ENCODE data around the gene RANGAP1. TPM values are rescaled to one million over a fixed set of nuclear protein-coding genes. Genes with fewer than 3 reads are reported as not detected.
"Not testable (repeated sequence)": the region's sequence is repeated elsewhere in the genome, so short reads cannot be mapped to it uniquely, and the experiment has no call there.

RANGAP1 gene
- total and polyA plus RNA-seq, 3 experiments from 2014 or later: 26.9 to 182 (median 170) TPM

- POLR2A ChIA-PET: interaction anchor here (0.6 to 1.0 kb wide), 3 partner anchors 11 to 1147 kb away, joined by 3 to 5 read pairs (median 3); no protein-coding TSS in a partner anchor
- Mint-ChIP-seq H3K9me3 (no peaks in the 10 kb centered on the region), H3K4me3 (no peak overlapping the region), H3K36me3 (no peaks in the 10 kb centered on the region), H3K27me3 (no peaks in the 10 kb centered on the region), H3K27ac (no peak overlapping the region), H3K4me1 (peaks cover 6 to 7% (median 6%) of the 10 kb centered on the region in 3 donors)
- no peaks in the 10 kb centered on the region for H3K27me3 ChIP-seq (ENCODE audit: insufficient read depth, low read length, poor library complexity, severe bottlenecking)
- no peaks in the 10 kb centered on the region for H3K36me3 ChIP-seq (ENCODE audit: insufficient read depth, low read length)
- H3K27ac ChIP-seq (ENCODE audit: low read depth, low read length): no peak overlapping the region
- no peak overlapping the region for H3K4me3 ChIP-seq (ENCODE audit: low read length)
- DNase-seq: no peak
- CTCF ChIA-PET: no interaction called here
- H3K9me3 ChIP-seq (ENCODE audit: low read length): no peaks in the 10 kb centered on the region
- H3K4me1 ChIP-seq (ENCODE audit: insufficient read depth, low read length): peaks cover 6% of the 10 kb centered on the region
Observed at GRCh38 chr22:41296826-41297667, 11.1 kb upstream of the RANGAP1 start.

DNA sequence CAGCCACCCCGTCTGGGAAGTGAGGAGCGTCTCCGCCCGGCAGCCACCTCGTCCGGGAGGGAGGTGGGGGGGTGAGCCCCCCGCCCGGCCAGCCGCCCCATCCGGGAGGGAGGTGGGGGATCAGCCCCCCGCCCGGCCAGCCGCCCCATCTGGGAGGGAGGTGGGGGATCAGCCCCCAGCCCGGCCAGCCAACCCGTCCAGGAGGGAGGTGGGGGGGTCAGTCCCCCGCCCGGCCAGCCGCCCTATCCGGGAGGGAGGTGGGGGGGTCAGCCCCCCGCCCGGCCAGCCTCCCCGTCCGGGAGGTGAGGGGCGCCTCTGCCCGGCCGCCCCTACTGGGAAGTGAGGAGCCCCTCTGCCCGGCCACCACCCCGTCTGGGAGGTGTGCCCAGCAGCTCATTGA lies 8.8 kb upstream of the RANGAP1 start:
- POLR2A ChIA-PET: not testable (repeated sequence)

GRCh38 chr22:41290262-41291221 lies 4.6 kb upstream of the RANGAP1 start:
- Histone ChIP-seq H3K9me3 (ENCODE audit: low read length) (no peaks in the 10 kb centered on the region), H3K4me1 (ENCODE audit: insufficient read depth, low read length) (peaks cover 6% of the 10 kb centered on the region), H3K27ac (ENCODE audit: low read depth, low read length) (no peak overlapping the region), H3K4me3 (ENCODE audit: low read length) (no peak overlapping the region), H3K36me3 (ENCODE audit: insufficient read depth, low read length) (no peaks in the 10 kb centered on the region), H3K27me3 (ENCODE audit: insufficient read depth, low read length, poor library complexity, severe bottlenecking) (no peaks in the 10 kb centered on the region)
- Mint-ChIP-seq H3K4me3 (no peak overlapping the region), H3K4me1 (peaks cover 11 to 16% (median 14%) of the 10 kb centered on the region in 3 donors), H3K27ac (no peak overlapping the region), H3K9me3 (no peaks in the 10 kb centered on the region), H3K27me3 (no peaks in the 10 kb centered on the region), H3K36me3 (peaks cover 0 to 9% (median 0%) of the 10 kb centered on the region in 3 donors)
- POLR2A ChIA-PET: interaction anchor here (0.7 kb wide), 1 partner anchor 11 kb away, joined by 3 read pairs; the partner anchor contains the start of gene ZC3H7B
- CTCF ChIA-PET: no interaction called here
- no peak for DNase-seq

More for the DNA sequence above, 8.8 kb upstream of the RANGAP1 start:
- H3K36me3 Mint-ChIP-seq; H3K4me1 Mint-ChIP-seq; H3K36me3 ChIP-seq (ENCODE audit: insufficient read depth, low read length); CTCF ChIA-PET; H3K4me3 ChIP-seq (ENCODE audit: low read length); H3K9me3 Mint-ChIP-seq; H3K4me3 Mint-ChIP-seq; H3K27ac Mint-ChIP-seq; H3K27ac ChIP-seq (ENCODE audit: low read depth, low read length); H3K9me3 ChIP-seq (ENCODE audit: low read length); DNase-seq; H3K4me1 ChIP-seq (ENCODE audit: insufficient read depth, low read length); H3K27me3 ChIP-seq (ENCODE audit: insufficient read depth, low read length, poor library complexity, severe bottlenecking); H3K27me3 Mint-ChIP-seq: not testable (repeated sequence)

- H3K9me3 ChIP-seq (ENCODE audit: low read length): no peaks in the 10 kb centered on the region
- H3K36me3 ChIP-seq (ENCODE audit: insufficient read depth, low read length): peaks cover under 1% of the 10 kb centered on the region
- Mint-ChIP-seq H3K27me3 (no peaks in the 10 kb centered on the region), H3K36me3 (peaks cover 0 to 17% (median 0%) of the 10 kb centered on the region in 3 donors), H3K9me3 (no peaks in the 10 kb centered on the region), H3K4me3 (peak overlapping the region in 1 of 7 donors; percentile 81), H3K27ac (peak overlapping the region in 2 of 8 donors; percentile 7 to 43), H3K4me1 (peaks cover 16 to 25% (median 21%) of the 10 kb centered on the region in 3 donors)
- CTCF ChIA-PET: no interaction called here
- H3K27me3 ChIP-seq (ENCODE audit: insufficient read depth, low read length, poor library complexity, severe bottlenecking): no peaks in the 10 kb centered on the region
- POLR2A ChIA-PET: no interaction called here
- peaks cover 12% of the 10 kb centered on the region for H3K4me1 ChIP-seq (ENCODE audit: insufficient read depth, low read length)
- no peak overlapping the region for H3K4me3 ChIP-seq (ENCODE audit: low read length)
- no peak overlapping the region for H3K27ac ChIP-seq (ENCODE audit: low read depth, low read length)
- DNase-seq: no peak
Observed at GRCh38 chr22:41289671-41290070, 3.7 kb upstream of the RANGAP1 start.

- POLR2A ChIA-PET: no interaction called here
- Mint-ChIP-seq H3K4me1 (peaks cover 20 to 30% (median 27%) of the 10 kb centered on the region in 3 donors), H3K36me3 (peaks cover 0 to 24% (median 1%) of the 10 kb centered on the region in 3 donors), H3K9me3 (no peaks in the 10 kb centered on the region), H3K4me3 (peak overlapping the region in 6 of 7 donors; percentile 41 to 79 (median 54)), H3K27me3 (no peaks in the 10 kb centered on the region), H3K27ac (peak overlapping the region in 7 of 8 donors; percentile 54 to 85 (median 64))
- Histone ChIP-seq H3K36me3 (ENCODE audit: insufficient read depth, low read length) (peaks cover 8% of the 10 kb centered on the region), H3K4me3 (ENCODE audit: low read length) (no peak overlapping the region), H3K27ac (ENCODE audit: low read depth, low read length) (no peak overlapping the region), H3K4me1 (ENCODE audit: insufficient read depth, low read length) (peaks cover 16% of the 10 kb centered on the region), H3K27me3 (ENCODE audit: insufficient read depth, low read length, poor library complexity, severe bottlenecking) (no peaks in the 10 kb centered on the region), H3K9me3 (ENCODE audit: low read length) (no peaks in the 10 kb centered on the region)
- CTCF ChIA-PET: interaction anchor here (1.1 kb wide), 1 partner anchor 13 kb away, joined by 4 read pairs; the partner anchor contains the start of gene ZC3H7B
- DNase-seq: no peak
Observed at GRCh38 chr22:41288245-41288946, 2.4 kb upstream of the RANGAP1 start.

DNA sequence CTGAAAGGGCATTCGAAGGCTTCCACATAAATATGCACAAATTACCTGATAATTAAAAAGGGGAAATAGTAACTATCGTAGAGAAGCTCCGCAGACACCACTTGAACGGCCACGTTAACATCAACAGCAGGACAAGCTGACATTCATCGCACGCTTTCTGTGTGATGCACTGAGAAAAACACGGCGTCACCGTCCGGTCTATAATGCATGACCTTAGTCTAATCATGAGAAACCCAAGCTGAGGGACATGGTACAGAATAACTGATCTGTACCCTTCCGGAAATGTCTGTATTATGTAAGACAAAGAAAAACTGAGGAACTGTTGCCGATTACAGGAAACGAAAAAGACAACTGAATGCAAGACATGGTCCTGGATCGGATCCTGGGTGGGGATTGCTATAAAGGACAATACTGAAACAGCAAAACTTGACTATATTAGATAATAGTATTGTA lies 678 bp upstream of the RANGAP1 start:
- Histone ChIP-seq H3K27me3 (ENCODE audit: insufficient read depth, low read length, poor library complexity, severe bottlenecking) (no peaks in the 10 kb centered on the region), H3K4me1 (ENCODE audit: insufficient read depth, low read length) (peaks cover 16% of the 10 kb centered on the region), H3K4me3 (ENCODE audit: low read length) (peak overlapping the region; percentile 54), H3K36me3 (ENCODE audit: insufficient read depth, low read length) (peaks cover 13% of the 10 kb centered on the region), H3K9me3 (ENCODE audit: low read length) (no peaks in the 10 kb centered on the region), H3K27ac (ENCODE audit: low read depth, low read length) (peak overlapping the region; percentile 76)
- no peaks in the 10 kb centered on the region for H3K27me3 Mint-ChIP-seq
- DNase-seq: peak in 4 of 5 donors; percentile 15 to 69 (median 51)
- ChIA-PET POLR2A (interaction anchor here (0.7 to 2.8 kb wide), 14 partner anchors 10 to 650 kb away, joined by 3 to 30 read pairs (median 4); partner anchors contain the start of genes ACO2, EP300, MRTFA and PHF5A), CTCF (interaction anchor here (0.7 to 1.6 kb wide), 7 partner anchors 13 to 381 kb away, joined by 3 to 7 read pairs (median 3); partner anchors contain the start of gene ZC3H7B)
- H3K27ac Mint-ChIP-seq: peak overlapping the region; percentile 98 to 99 (median 98)
- H3K9me3 Mint-ChIP-seq: no peaks in the 10 kb centered on the region
- H3K4me3 Mint-ChIP-seq: peak overlapping the region; percentile 93 to 100 (median 96)
- H3K4me1 Mint-ChIP-seq: peaks cover 24 to 37% (median 36%) of the 10 kb centered on the region in 3 donors
- peaks cover 0 to 32% (median 2%) of the 10 kb centered on the region in 3 donors for H3K36me3 Mint-ChIP-seq

DNA sequence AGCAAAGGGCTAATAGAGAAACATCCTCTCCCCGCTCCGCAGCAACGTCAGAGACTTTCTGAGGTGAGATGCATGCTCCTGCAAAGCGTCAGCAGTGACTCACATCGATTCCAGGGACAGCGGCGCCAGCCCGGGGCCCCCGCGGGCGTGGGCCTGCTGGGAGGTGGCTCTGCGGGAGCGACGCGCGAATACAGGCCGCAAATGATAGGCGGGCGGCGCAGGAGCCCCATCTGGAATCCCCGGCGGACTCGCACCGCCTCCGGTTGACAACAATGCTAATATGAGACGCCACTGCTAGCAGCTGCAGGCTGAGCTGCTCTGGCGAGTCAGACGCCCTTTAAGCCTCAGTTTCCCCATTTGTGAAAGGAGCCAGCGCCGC lies 557 bp downstream of the RANGAP1 start:
- Histone ChIP-seq H3K36me3 (ENCODE audit: insufficient read depth, low read length) (peaks cover 21% of the 10 kb centered on the region), H3K27ac (ENCODE audit: low read depth, low read length) (peak overlapping the region; percentile 95), H3K4me3 (ENCODE audit: low read length) (peak overlapping the region; percentile 83), H3K4me1 (ENCODE audit: insufficient read depth, low read length) (peaks cover 16% of the 10 kb centered on the region), H3K9me3 (ENCODE audit: low read length) (no peaks in the 10 kb centered on the region), H3K27me3 (ENCODE audit: insufficient read depth, low read length, poor library complexity, severe bottlenecking) (no peaks in the 10 kb centered on the region)
- CTCF ChIA-PET: interaction anchor here (1.0 to 1.3 kb wide), 2 partner anchors 14 to 17 kb away, joined by 3 read pairs; no protein-coding TSS in a partner anchor
- DNase-seq: peak; percentile 80 to 90 (median 83)
- Mint-ChIP-seq H3K27ac (peak overlapping the region; percentile 97 to 99 (median 98)), H3K36me3 (peaks cover 0 to 42% (median 2%) of the 10 kb centered on the region in 3 donors), H3K4me1 (peaks cover 29 to 48% (median 43%) of the 10 kb centered on the region in 3 donors), H3K4me3 (peak overlapping the region; percentile 93 to 100 (median 96)), H3K27me3 (no peaks in the 10 kb centered on the region), H3K9me3 (no peaks in the 10 kb centered on the region)
- POLR2A ChIA-PET: interaction anchor here (1.1 to 2.8 kb wide), 6 partner anchors 17 to 403 kb away, joined by 6 to 30 read pairs (median 12); partner anchors contain the start of genes ACO2, PHF5A, RBX1 and SNU13

Measured in CD8-positive, alpha-beta memory T cell (primary cell).